Renal cortex interstitium (tissue), 11 donors: ENCODE data around the gene ZNF521. TPM values are rescaled to one million over a fixed set of nuclear protein-coding genes. Genes with fewer than 3 reads are reported as not detected.
A peak's percentile ranks its signal among the peaks of the same experiment; 100 is the strongest.
"Not testable (repeated sequence)": the region's sequence is repeated elsewhere in the genome, so short reads cannot be mapped to it uniquely, and the experiment has no call there.

ENCODE experiments used
- DNase-seq, 11 donors: peaks; one replicate each; pipeline ENCODE4 v3.0.0-alpha.2; 2013; ENCODE audit warnings: low read depth in 9 of 11, low spot score in 4 of 11; ENCODE audit errors: extremely low read depth in 1 of 11
- polyA plus RNA-seq, 3 donors: library from polyadenylated mRNA; unstranded; fragments of 120-200 nt; gene quantifications; one replicate each; pipeline ENCODE4 v1.2.1, GENCODE V29; 2013; ENCODE audit not compliant: insufficient read length in 3 of 3

Gene ZNF521
- polyA plus RNA-seq, 3 donors, result 35.1 to 44.2 (median 39.0) TPM

- DNase-seq, result no peak
Measured at GRCh38 chr18:25279133-25279532, 72.8 kb downstream of the ZNF521 start.

GRCh38 chr18:25278394-25278793 lies 73.6 kb downstream of the ZNF521 start:
- no peak for DNase-seq

DNA sequence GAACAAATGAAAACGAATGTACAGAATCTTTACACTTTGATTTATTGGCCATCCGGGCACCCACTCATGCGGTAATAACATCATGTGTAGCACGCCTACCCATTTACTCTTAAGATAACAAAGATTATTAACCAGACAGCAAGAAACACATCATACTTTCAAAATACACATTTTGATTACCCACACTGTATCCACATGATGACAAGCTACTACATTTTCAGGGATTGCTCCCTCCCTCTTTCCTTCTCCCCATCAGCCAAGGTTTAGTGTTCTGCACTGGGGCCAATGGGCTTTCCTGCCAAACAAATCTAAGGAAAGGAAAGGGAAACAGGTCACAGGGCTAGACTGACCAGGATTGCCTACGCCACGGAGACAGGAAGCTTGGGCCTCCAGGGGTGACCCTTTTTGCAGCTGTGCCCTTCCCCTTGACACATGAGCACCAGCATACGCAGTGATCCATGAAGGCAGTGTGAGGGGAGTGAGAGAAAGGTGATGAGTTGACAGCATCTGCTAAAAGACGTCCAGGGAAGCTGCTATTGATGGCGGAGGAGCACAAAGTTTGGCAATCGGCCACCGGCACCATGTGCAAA lies 76.5 kb downstream of the ZNF521 start:
- DNase-seq, result peak in 10 of 11 donors; percentile 45 to 78 (median 64)

GRCh38 chr18:25274926-25275325 lies 77.0 kb downstream of the ZNF521 start:
- DNase-seq, result no peak

GRCh38 chr18:25266931-25267527 lies 84.9 kb downstream of the ZNF521 start:
- not testable (repeated sequence) for DNase-seq

- DNase-seq, result no peak
Measured at GRCh38 chr18:25262920-25263319, 89.0 kb downstream of the ZNF521 start.

GRCh38 chr18:25261768-25262167 lies 90.2 kb downstream of the ZNF521 start:
- DNase-seq, result no peak

GRCh38 chr18:25256439-25256838 lies 95.5 kb downstream of the ZNF521 start:
- no peak for DNase-seq

GRCh38 chr18:25253779-25254178 lies 98.2 kb downstream of the ZNF521 start:
- DNase-seq, result no peak

GRCh38 chr18:25253136-25253535 lies 98.8 kb downstream of the ZNF521 start:
- no peak for DNase-seq

- no peak for DNase-seq
Measured at GRCh38 chr18:25251068-25251467, 100.9 kb downstream of the ZNF521 start.

DNA sequence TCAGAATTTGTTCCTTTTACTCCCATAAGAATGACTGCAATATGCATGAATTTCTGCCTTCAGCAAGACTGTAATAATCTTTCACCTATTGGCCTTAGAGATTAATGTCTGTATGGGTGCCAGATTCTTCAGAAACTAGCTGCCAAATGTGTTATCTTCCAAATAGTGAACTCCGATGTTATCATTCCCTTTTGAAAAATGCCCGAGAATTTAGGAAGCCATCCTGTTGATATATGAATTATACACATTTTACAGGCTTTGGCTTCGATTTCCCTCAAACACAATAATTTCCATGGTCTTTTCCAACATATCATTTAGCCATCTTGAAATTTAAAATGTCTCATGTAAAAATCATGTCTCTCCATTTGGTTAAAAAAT lies 101.5 kb downstream of the ZNF521 start:
- DNase-seq, result no peak

DNA sequence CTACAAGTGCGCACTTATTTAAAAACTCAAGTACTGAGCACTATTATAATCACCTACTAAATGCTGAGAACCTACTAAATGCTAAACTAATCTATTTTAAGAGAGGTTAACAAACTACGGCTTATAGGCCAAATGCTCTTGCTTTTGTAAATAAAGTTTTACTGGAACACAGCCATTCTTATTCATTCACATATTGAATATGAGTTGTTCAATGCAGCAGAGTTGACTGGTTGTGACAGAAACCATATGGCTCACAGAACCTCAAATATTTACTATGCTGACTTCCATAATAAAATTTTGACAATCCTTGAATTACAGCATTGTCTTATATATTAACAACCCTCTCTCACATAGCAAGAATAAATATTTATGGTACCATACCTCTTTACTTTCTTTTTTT lies 103.2 kb downstream of the ZNF521 start:
- no peak for DNase-seq

- no peak for DNase-seq
Measured at GRCh38 chr18:25247725-25248124, 104.2 kb downstream of the ZNF521 start.

DNA sequence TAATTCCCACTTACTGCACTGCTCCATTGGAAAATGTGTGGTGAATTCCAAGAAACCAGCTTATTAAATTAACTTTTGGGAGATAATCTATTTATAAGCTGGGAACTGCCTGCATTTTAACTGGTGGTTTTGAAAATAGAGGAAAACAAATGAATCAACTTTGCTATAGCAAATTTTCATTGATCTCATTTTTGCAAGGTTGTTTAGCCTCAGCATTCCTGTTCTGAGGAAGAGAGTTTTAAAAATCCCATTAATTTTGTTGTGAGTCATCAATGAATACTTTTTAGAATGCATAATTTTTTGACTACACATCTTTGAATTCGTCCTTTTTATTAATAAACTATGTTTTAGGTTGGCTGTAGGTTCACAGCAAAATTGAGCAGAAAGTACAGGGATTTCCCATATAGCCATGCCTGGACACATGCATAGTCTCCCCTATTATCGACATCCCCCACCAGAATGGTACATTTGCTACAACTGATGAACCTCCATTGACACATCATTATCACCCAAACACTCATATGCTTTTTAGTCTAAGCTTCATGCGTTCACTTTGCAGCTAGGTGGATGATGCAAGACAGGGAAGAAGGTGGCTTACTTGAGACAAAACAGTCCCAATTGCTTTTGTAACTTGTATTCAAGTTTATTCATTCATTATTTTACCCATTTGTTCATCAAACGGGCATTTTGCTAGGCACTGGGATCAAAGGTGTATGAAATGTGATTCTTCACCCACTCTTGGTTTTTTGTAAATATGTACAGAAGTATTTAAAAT lies 106.9 kb downstream of the ZNF521 start:
- DNase-seq, result no peak

DNA sequence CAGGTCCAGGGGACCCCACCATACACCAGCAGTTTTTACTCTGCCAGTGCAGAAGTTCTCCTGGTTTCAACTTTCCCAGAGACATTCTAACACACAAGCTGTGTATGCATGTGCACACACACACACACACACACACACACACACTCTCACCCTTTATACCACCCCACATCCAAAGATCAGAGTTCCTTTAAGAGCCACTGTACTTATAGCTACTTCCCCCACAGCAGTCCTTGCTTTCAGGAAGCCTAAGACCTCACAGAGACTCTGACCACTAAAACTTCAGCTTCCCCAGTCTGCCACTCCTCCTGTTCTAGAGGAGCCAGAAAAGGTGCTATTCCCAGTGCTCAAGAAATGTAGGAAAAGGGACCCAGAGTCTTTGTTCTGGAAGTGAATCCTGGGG lies 107.8 kb downstream of the ZNF521 start:
- DNase-seq, result no peak

DNA sequence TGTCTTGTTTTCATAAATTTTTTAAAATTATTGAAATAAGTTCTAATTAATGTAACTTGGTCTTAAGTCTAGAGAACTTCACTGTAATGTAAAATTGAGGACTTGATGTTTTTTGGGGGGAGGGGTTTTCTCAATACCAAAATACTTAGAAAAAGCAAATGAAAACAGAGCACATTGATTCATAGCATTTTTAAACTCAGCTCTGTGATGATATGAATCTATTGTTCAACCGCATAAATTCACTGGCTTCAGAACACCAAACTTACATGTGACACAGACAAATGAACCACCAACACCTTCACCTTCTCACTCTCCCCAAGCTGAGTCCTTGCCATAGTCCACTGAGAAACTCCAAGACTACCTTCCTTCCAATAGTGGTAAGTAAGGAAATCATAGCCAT lies 108.2 kb downstream of the ZNF521 start:
- DNase-seq, result no peak

DNA sequence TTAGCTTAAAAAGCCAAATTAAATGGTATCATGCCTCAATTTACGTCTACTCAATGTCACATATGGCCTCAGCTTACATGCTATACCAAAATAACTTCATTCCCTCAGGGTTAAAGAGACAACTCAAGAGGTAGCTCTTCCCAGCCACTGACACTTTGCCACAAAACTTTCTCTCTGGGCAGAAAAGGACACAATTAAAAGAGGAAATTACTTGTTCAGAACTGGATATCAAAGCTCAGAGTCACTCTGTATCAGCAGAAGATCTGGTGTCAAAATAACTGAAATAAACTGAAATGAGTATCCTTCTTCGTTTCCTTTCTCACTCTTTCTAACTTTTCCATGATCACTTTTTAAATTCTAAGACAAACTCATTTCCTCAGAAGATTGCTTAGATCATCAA lies 108.7 kb downstream of the ZNF521 start:
- DNase-seq, result no peak

DNA sequence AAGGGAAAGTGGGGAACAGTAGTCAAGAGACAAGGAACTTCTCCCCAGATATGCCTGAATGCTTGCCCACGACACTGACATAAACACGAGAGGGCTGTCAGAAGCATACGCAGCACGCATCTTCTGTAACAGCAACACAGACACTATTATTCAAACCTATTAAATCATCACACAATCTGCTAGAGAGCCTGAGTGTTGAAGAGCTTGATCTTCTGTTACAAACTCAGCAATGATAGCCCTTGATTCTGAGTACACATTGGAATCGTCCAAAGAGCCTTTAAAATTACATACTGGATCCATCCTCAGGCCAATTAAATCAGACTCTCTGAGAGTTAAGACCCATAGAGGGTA lies 111.6 kb downstream of the ZNF521 start:
- no peak for DNase-seq

DNA sequence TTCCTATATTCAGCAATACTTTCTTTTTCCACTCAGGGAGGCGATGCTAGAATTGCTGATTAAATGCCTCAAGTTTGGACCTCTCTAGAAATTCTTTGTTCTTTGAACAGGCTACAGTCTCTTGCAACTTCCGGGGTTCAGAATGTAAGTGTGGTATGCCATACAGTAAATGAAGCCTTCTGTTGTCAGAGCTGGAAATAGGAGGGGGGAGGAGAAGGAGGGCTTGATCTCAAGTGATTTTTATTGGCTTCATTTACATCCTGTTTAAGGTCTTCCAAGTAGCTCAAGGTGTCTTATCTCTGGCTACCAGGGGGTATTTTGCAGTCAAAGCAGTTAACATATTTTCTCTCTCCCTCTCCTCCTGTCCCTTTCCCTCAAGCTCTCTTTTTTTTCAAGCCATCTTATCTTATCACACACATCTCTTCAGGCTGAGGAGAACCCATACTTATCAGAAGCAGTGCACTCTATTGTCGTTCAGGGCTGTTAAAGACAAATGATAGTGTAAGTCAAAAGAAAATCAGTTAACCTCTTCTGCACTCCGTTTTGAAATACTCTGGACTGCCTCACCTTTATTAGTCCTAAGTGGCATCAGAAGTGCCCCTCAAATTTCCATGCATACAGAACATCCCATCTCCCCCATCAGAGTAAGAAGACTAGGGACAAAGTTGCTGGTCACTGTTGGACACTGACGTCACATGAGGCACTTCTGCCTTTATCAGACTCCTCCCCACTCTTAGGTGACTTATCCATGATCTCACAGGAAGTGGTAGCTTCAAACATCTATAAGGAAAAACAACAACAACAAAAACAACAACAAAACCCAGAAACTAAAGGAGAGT lies 112.2 kb downstream of the ZNF521 start:
- no peak for DNase-seq
